Liver (tissue), 9 donors: Measurements from ENCODE around the gene SLC25A28. TPM values are rescaled to one million over a fixed set of nuclear protein-coding genes. Genes with fewer than 3 reads are reported as not detected.

Experiments
- DNase-seq: peaks from one replicate; pipeline ENCODE4 v3.0.0-alpha.2; 2017; ENCODE audit warnings: low spot score
- H3K27ac ChIP-seq, 2 donors: one replicate each; pipeline ENCODE4 v1.7.0; 2013; ENCODE audit warnings: inconsistent platforms in 2 of 2, low read length in 2 of 2, control low read depth in 1 of 2, low read depth in 1 of 2, mild to moderate bottlenecking in 1 of 2
- H3K27me3 ChIP-seq, 4 donors: one replicate each; pipeline versions ENCODE4 v1.6.1 to v1.7.0; 2013; ENCODE audit warnings: low read length in 3 of 4, inconsistent platforms in 1 of 4, mild to moderate bottlenecking in 1 of 4, moderate library complexity in 1 of 4; ENCODE audit not compliant: control insufficient read depth in 4 of 4, insufficient read depth in 4 of 4
- H3K36me3 ChIP-seq, 4 donors: one replicate each; pipeline versions ENCODE4 v1.6.1 to v1.7.0; 2013; ENCODE audit warnings: low read length in 3 of 4, mild to moderate bottlenecking in 3 of 4, low read depth in 1 of 4, moderate library complexity in 1 of 4; ENCODE audit not compliant: control insufficient read depth in 4 of 4, insufficient read depth in 3 of 4
- H3K4me1 ChIP-seq, 4 donors: one replicate each; pipeline versions ENCODE4 v1.6.1 to v1.7.0; 2013; ENCODE audit warnings: low read length in 3 of 4, mild to moderate bottlenecking in 3 of 4, moderate library complexity in 1 of 4; ENCODE audit not compliant: control insufficient read depth in 4 of 4, insufficient read depth in 4 of 4
- H3K4me3 ChIP-seq, 3 donors: one replicate each; pipeline versions ENCODE4 v1.6.1 to v1.7.0; 2013; ENCODE audit warnings: low read length in 3 of 3, control low read depth in 1 of 3, low read depth in 1 of 3, mild to moderate bottlenecking in 1 of 3
- H3K9ac ChIP-seq, 2 donors: one replicate each; pipeline ENCODE4 v1.7.0; 2013; ENCODE audit warnings: low read length in 2 of 2, mild to moderate bottlenecking in 2 of 2, moderate library complexity in 2 of 2, control low read depth in 1 of 2, low read depth in 1 of 2
- H3K9me3 ChIP-seq, 4 donors: one replicate each; pipeline versions ENCODE4 v1.6.1 to v1.7.0; 2013; ENCODE audit warnings: low read length in 3 of 4; ENCODE audit not compliant: control insufficient read depth in 4 of 4
- EGR1 ChIP-seq, 2 donors: IDR thresholded peaks; 2 replicates each; pipeline ENCODE4 v1.6.1; 2016 to 2018; ENCODE audit warnings: antibody characterized with exemption in 2 of 2, low read depth in 2 of 2
- FOXA1 ChIP-seq: IDR thresholded peaks from 2 replicates; pipeline ENCODE4 v1.6.1; 2016; ENCODE audit warnings: antibody characterized with exemption
- HNF4A ChIP-seq, 2 donors: conservative IDR thresholded peaks; 2 replicates each; pipeline ENCODE4 v1.6.1; 2016; ENCODE audit warnings: antibody characterized with exemption in 2 of 2, mild to moderate bottlenecking in 2 of 2
- JUND ChIP-seq, 2 donors: IDR thresholded peaks; 2 replicates each; pipeline ENCODE4 v1.6.1; 2016; ENCODE audit warnings: antibody characterized with exemption in 2 of 2
- NR2F2 ChIP-seq: IDR thresholded peaks from 2 replicates; pipeline ENCODE4 v1.6.1; 2016; ENCODE audit warnings: antibody characterized with exemption
- RAD21 ChIP-seq, 2 donors: IDR thresholded peaks; 2 replicates each; pipeline ENCODE4 v1.6.1; 2016; ENCODE audit warnings: antibody characterized with exemption in 2 of 2, mild to moderate bottlenecking in 2 of 2
- RXRA ChIP-seq, 2 donors: IDR thresholded peaks; 2 replicates each; pipeline ENCODE4 v1.6.1; 2017 to 2018; ENCODE audit warnings: antibody characterized with exemption in 2 of 2, mild to moderate bottlenecking in 1 of 2
- SP1 ChIP-seq: IDR thresholded peaks from 2 replicates; pipeline ENCODE4 v1.6.1; 2018; ENCODE audit warnings: antibody characterized with exemption, mild to moderate bottlenecking
- YY1 ChIP-seq: IDR thresholded peaks from 2 replicates; pipeline ENCODE4 v1.6.1; 2016; ENCODE audit warnings: antibody characterized with exemption, mild to moderate bottlenecking
- WGBS: extraction: QIAGEN DNeasy Blood & Tissue Kit; methylation state at CpG from one replicate; pipeline ENCODE4 v1.1.7; 2013; 5-methylcytosine and 5-hydroxymethylcytosine counted together
- polyA plus RNA-seq, 2 donors: library from polyadenylated mRNA; stranded (reverse) in 1 of 2; unstranded in 1 of 2; fragments of 200-250 nt in 1 of 2; fragments of >200 nt in 1 of 2; fragmentation: Nextera tagmentation in 1 of 2; extraction: Ambion mirVana in 1 of 2; gene quantifications; one replicate each; pipeline versions ENCODE4 v1.2.1 to v1.2.3, GENCODE V29; 2013 to 2015
- total RNA-seq, 2 donors: library from RNA; depleted of rRNA; stranded (reverse); fragments of >200 nt; gene quantifications; one replicate each; pipeline ENCODE4 v1.2.3, GENCODE V29; 2014
- TF ChIP-seq, protein P1 (sequence below): IDR thresholded peaks from 2 replicates; pipeline ENCODE4 v1.6.1; 2016; ENCODE audit warnings: antibody characterized with exemption
- TF ChIP-seq, protein P2 (sequence below): fragments of 150-350 bp; IDR thresholded peaks from 2 replicates; pipeline ENCODE4 v1.5.1; 2017; ENCODE audit warnings: improper control_type of control experiment, low read depth, low read length; ENCODE audit not compliant: missing input control
- TF ChIP-seq, protein P3 (sequence below): IDR thresholded peaks from 2 replicates; pipeline ENCODE4 v1.6.1; 2016; ENCODE audit warnings: antibody characterized with exemption, mild to moderate bottlenecking
- donor health status: healthy.
- donor health status: healthy.
- donor health status: healthy.
- donor health status: healthy.
- donor health status: healthy.

SLC25A28 gene
- total and polyA plus RNA-seq, 4 donors = 11.8 to 28.6 (median 16.8) TPM

DNA sequence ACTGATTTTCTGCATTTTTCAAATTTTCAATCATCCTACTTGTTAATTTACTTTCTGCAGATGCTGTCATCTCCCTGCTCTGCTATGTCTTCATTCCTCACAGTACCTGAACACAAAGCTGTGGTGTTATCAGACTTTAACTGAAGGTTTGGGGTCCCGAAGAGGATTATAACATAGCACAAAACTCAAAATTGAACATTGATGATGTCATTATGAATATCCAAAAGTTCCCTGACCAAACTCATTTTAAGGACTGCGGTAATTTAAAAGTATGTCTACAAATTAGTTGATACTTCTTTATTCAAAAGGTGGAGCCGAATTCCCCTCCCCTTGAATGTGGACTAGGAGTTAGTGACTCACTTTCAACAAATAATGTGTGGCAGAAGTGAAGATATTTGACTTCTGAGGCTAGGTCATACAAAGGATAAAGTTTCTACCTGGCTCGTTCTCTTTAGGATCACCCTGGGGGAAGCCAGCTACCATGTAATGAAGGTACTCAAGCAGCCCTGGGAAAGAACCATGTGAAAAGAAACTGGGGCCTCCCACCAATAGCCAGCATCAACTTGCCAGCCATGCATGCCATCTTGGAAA lies 32.7 kb upstream of the SLC25A28 start:
- Histone ChIP-seq H3K9ac (no peak overlapping the region), H3K27ac (no peak overlapping the region), H3K4me1 (peaks cover 0 to 3% (median 1%) of the 10 kb centered on the region in 4 donors), H3K9me3 (no peaks in the 10 kb centered on the region), H3K4me3 (no peak overlapping the region), H3K36me3 (peaks cover 0 to 2% (median 0%) of the 10 kb centered on the region in 4 donors), H3K27me3 (no peaks in the 10 kb centered on the region)
- 95% methylated on average over 4 of the region's 4 CpGs for WGBS
- TF ChIP-seq, protein P1, sequence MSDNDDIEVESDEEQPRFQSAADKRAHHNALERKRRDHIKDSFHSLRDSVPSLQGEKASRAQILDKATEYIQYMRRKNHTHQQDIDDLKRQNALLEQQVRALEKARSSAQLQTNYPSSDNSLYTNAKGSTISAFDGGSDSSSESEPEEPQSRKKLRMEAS = no peak
- no peak for DNase-seq

DNA sequence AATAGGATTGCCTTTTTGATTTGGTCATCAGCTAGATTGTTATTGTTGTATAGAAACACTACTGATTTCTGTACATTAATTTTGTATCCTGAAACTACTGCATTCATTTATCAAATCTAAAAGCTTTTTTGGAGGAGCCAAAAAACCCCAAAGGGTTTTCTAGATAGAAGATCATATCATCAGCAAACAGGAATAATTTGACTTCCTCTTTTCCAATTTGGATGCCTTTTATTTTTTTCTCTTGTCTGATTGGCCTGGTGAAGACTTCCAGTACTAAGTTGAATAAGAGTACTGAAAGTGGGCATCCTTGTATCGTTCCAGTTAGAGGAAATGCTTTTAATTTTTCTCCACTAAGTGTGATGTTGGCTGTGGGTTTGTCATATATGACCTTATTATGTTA lies 28.5 kb upstream of the SLC25A28 start:
- TF ChIP-seq HNF4A (conservative IDR thresholded peaks at IDR 0.05) (no peak), NR2F2 (no peak), YY1 (no peak)
- TF ChIP-seq, protein P1 = no peak
- H3K4me3 ChIP-seq = no peak overlapping the region
- 0% methylated on average over 1 of the region's 1 CpG for WGBS

DNA sequence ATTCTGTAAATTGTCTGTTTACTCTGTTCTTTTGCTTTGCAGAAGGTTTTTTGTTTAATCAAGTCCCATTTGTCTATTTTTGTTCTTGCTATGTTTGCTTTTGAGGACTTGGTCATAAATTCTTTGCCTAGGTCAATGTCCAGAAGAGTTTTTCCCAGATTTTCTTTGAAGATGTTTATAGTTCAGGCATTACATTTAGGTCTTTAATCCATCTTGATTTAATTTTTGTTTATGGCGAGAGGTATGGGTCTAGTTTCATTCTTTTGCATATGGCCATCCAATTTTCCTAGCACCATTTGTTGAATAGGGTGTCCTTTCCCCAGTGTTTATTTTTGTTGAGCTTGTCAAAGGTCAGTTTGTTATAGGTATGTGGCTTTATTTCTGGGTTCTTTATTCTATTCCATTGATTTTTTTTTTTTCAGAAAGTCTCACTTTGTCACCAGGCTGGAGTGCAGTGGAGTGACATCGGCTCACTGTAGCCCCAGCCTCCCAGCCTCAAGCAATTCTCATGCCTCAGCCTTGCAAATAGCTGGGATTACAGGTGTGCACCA lies 27.4 kb upstream of the SLC25A28 start:
- Histone ChIP-seq H3K9me3 (peaks cover 0 to 6% (median 2%) of the 10 kb centered on the region in 4 donors), H3K27me3 (no peaks in the 10 kb centered on the region), H3K4me1 (peaks cover 0 to 8% (median 7%) of the 10 kb centered on the region in 4 donors), H3K27ac (no peak overlapping the region), H3K36me3 (no peaks in the 10 kb centered on the region), H3K4me3 (no peak overlapping the region), H3K9ac (no peak overlapping the region)
- WGBS = 51% methylated on average over 2 of the region's 2 CpGs
- no peak for DNase-seq
- no peak for TF ChIP-seq FOXA1
- TF ChIP-seq HNF4A (conservative IDR thresholded peaks at IDR 0.05) = peak; percentile 59 to 64
- TF ChIP-seq RXRA (IDR thresholded peaks at IDR 0.05) = no peak
- no peak for TF ChIP-seq EGR1 (IDR thresholded peaks at IDR 0.05; ENCODE audit: low read depth in 2 of 2)
- TF ChIP-seq YY1 = peak; percentile 28
- TF ChIP-seq RAD21 (IDR thresholded peaks at IDR 0.05) = no peak
- TF ChIP-seq SP1 = peak; percentile 80
- TF ChIP-seq, protein P2, sequence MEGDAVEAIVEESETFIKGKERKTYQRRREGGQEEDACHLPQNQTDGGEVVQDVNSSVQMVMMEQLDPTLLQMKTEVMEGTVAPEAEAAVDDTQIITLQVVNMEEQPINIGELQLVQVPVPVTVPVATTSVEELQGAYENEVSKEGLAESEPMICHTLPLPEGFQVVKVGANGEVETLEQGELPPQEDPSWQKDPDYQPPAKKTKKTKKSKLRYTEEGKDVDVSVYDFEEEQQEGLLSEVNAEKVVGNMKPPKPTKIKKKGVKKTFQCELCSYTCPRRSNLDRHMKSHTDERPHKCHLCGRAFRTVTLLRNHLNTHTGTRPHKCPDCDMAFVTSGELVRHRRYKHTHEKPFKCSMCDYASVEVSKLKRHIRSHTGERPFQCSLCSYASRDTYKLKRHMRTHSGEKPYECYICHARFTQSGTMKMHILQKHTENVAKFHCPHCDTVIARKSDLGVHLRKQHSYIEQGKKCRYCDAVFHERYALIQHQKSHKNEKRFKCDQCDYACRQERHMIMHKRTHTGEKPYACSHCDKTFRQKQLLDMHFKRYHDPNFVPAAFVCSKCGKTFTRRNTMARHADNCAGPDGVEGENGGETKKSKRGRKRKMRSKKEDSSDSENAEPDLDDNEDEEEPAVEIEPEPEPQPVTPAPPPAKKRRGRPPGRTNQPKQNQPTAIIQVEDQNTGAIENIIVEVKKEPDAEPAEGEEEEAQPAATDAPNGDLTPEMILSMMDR = no peak
- TF ChIP-seq, protein P3, sequence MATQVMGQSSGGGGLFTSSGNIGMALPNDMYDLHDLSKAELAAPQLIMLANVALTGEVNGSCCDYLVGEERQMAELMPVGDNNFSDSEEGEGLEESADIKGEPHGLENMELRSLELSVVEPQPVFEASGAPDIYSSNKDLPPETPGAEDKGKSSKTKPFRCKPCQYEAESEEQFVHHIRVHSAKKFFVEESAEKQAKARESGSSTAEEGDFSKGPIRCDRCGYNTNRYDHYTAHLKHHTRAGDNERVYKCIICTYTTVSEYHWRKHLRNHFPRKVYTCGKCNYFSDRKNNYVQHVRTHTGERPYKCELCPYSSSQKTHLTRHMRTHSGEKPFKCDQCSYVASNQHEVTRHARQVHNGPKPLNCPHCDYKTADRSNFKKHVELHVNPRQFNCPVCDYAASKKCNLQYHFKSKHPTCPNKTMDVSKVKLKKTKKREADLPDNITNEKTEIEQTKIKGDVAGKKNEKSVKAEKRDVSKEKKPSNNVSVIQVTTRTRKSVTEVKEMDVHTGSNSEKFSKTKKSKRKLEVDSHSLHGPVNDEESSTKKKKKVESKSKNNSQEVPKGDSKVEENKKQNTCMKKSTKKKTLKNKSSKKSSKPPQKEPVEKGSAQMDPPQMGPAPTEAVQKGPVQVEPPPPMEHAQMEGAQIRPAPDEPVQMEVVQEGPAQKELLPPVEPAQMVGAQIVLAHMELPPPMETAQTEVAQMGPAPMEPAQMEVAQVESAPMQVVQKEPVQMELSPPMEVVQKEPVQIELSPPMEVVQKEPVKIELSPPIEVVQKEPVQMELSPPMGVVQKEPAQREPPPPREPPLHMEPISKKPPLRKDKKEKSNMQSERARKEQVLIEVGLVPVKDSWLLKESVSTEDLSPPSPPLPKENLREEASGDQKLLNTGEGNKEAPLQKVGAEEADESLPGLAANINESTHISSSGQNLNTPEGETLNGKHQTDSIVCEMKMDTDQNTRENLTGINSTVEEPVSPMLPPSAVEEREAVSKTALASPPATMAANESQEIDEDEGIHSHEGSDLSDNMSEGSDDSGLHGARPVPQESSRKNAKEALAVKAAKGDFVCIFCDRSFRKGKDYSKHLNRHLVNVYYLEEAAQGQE = no peak
- no peak for TF ChIP-seq JUND (IDR thresholded peaks at IDR 0.05)
- TF ChIP-seq NR2F2 = no peak

More for the DNA sequence above, 28.5 kb upstream of the SLC25A28 start:
- H3K27me3 ChIP-seq = no peaks in the 10 kb centered on the region
- H3K9ac ChIP-seq = no peak overlapping the region
- H3K36me3 ChIP-seq = peaks cover 0 to 2% (median 0%) of the 10 kb centered on the region in 4 donors
- peaks cover 0 to 6% (median 2%) of the 10 kb centered on the region in 4 donors for H3K9me3 ChIP-seq
- no peak for DNase-seq
- no peak overlapping the region for H3K27ac ChIP-seq
- H3K4me1 ChIP-seq = peaks cover 0 to 8% (median 7%) of the 10 kb centered on the region in 4 donors
